Measurements from ENCODE around the gene CDK14. TPM values are rescaled to one million over a fixed set of nuclear protein-coding genes. Genes with fewer than 3 reads are reported as not detected.

The CDK14 gene
- total RNA-seq (2014; rRNA removed; shearing (Covaris generic)), result 5.2 and 9.3 TPM in 2 replicates

DNA sequence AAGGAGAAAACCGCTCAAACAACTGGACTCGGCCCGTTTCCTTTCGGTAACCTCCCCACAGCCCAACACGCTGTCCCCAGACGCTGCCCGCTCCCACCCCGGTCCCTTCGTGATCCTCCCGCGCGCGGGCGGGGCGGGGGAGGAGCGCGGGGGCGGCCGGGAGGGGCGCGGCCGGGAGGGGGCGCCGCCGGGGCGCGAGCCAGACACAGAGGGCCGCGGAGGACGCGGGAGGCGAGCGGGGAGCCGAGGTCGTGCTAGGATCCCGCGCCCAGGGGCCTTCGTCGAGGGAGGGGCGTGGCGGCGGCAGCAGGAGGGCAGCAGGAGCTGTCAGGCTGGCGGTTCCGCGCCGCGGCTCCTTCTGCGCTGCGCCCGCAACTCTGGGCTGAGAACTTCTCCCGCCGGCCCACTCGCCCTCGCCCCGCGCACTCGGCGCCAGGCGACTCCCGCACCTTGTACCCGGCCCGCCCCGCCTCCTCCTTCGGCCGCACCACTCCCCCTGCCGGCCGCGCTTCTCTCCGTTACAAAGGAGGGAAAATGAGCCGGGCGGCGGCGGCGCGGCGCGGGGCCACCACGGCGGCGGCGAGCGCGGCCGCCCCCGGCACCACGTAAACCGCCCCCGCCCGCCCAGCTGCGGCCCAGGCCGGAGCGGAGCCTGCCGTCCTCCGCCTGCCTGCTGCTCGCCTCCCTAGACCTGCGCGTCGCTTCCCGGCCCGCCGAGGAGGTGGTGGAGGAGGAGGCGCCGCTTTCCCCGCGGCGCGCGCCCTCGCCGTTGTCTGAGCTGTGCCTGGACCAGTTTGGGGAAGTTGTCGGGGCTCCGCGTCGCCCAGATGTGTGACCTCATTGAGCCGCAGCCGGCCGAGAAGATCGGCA lies at the start of gene CDK14:
Gene CDK14 (plus strand): TSS at position 521 of the 870 bp plus-strand sequence. CDS start 307 bp downstream, at position 828.
- peak; percentile 49 for DNase-seq (ENCODE audit: low read depth)

- DNase-seq (ENCODE audit: low read depth), result no peak
These were observed 45.1 kb upstream of the CDK14 start for GRCh38 chr7:90551036-90551435.

DNA sequence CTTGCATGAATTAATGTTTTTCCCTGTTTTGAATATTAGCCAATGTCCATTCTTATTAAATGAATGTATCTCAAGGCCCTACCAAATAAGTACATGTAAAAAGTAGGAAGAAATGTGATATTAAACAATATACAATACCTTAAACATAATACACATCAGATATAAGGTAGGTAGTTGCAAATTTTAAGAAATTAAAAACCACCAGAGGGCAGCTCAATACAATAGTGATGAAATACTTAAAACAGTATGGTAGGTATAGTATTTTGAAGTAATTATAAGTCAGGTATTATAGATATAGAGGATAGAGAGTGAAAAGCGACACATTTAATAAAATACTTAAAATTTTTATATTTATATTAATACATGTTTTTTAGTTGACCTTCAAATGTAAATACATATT lies 43.6 kb upstream of the CDK14 start:
- no peak for DNase-seq (ENCODE audit: low read depth)

DNA sequence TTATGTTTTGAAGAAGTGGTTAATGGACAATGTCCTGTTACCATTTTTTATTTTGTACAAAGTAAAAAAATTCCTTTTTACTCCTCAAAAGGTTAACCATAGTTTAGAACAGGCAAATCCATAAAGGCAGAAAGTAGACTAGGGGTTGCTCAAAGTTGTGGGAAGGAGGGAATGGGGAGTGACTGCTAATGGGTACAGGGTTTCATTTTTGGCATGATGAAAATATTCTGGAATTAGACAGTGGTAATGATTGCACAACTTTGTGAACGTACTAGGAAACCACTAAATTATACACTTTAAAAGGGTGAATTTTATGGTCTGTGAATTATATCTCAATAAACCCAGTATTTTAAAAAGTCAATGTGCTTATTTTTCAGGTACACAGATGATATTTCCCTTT lies 35.4 kb upstream of the CDK14 start:
- DNase-seq (ENCODE audit: low read depth), result no peak

DNA sequence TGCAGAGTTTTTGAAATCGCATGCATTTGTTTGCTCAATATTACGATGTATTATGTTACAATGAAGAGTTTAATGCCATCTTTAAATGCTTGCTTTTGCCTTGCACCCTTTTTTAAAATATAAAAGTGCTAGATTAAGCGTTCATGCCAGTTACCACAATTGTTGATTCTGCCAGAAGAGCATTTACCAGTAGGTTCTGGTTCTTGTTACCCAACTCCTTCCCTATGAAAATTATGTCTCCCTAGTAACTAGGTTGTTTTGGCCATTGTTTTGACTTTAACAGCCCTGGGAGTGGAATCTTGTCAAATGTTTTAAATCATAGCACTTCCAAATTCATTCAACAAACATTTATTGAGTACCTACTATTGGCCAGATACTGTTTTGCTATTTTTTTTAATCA lies 32.8 kb upstream of the CDK14 start:
- DNase-seq (ENCODE audit: low read depth), result no peak

- DNase-seq (ENCODE audit: low read depth), result no peak
These were observed 31.7 kb upstream of the CDK14 start for GRCh38 chr7:90564455-90564854.

DNA sequence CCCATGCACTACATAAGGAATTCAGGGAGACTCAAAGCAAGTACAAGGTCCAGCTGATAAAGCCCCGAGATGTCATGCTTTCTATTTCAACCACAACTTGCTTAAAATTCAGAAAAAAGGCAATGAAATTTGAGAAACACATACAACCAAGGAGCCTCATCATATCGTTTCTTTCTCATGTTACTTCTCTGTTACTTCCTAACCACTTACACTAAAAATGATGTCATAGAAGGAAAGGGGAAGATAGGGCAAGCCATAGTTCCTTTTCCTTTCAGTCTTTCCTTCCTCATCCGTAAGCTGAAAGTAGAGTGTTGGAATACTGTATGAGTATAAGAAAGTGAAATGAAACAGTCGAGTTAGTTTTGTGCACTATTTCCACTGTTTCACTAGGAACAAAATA lies 27.9 kb upstream of the CDK14 start:
- no peak for DNase-seq (ENCODE audit: low read depth)

DNA sequence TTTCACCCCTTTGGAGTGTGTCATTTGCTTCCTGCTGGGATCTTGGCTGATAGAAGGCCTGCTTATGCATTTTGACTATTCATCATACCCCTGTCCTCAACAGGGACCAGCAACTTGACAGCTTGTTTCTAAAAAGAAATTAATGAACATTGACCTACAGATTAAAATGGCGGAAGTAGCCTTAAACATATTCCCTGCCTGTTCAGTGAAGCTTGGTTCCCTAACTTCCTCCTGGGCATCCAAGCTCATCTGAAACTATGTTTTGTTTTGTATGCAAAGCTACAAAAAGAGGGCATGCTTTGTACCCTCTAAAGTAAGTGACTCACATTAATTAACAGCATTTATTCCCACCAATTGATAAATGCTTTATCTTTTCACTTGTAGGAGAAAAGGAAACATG lies 26.8 kb upstream of the CDK14 start:
- DNase-seq (ENCODE audit: low read depth), result no peak

- no peak for DNase-seq (ENCODE audit: low read depth)
These were observed 25.7 kb upstream of the CDK14 start for GRCh38 chr7:90570373-90570959.

DNA sequence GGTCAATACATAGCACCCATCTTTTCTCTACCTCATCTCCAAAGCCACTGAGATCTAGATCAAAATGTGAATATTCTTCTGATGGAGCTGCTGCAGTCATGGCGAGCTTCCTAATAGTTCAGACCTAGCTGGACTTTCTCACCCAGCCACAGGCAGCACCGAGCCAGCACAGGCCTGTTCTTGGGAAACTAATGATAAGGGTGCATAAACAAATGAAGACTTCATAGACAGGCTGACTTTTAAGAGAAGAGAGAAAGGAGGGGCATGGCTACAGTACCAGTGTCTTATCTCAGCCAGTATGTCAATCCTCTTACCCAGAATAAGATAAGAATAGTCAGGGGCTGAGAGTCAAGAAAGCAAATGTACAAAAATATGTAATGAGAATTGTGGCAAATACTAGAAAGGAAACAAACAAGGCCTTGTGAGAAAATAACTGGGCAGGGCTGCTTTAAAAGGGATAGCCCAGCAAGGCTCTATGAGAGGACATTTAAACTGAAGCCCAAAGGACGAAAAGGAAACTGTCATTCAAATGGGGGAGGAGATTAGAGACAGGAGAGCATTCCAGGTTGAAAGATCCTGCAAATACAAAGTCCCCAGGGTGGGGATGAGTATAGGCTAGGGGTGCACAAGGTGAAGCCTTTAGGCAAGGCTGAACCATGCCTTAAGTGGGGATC lies 21.8 kb upstream of the CDK14 start:
- DNase-seq (ENCODE audit: low read depth), result no peak

DNA sequence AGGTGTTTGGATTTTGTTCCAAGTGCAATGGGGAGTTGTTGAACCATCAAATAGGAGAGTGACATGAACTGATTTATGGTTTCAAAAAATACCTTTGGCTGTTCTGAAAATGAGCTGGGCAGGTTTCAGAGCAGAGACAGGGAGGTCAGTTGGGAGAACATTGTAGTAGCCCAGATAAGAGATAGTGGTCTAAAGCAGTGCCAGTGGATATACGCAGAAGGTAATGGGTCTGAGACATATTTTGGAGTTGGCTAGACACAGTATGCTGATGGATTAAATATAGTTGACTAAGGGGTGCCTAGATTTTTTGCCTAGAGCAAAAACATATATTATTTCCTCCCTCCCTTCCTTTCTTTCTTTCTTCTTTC lies 21.3 kb upstream of the CDK14 start:
- DNase-seq (ENCODE audit: low read depth), result no peak

- DNase-seq (ENCODE audit: low read depth), result peak; percentile 25
These were observed 16.9 kb upstream of the CDK14 start for GRCh38 chr7:90579181-90579688.

- no peak for DNase-seq (ENCODE audit: low read depth)
These were observed 16.1 kb upstream of the CDK14 start for GRCh38 chr7:90580051-90580450.

GRCh38 chr7:90582164-90582563 lies 14.0 kb upstream of the CDK14 start:
- DNase-seq (ENCODE audit: low read depth), result no peak

DNA sequence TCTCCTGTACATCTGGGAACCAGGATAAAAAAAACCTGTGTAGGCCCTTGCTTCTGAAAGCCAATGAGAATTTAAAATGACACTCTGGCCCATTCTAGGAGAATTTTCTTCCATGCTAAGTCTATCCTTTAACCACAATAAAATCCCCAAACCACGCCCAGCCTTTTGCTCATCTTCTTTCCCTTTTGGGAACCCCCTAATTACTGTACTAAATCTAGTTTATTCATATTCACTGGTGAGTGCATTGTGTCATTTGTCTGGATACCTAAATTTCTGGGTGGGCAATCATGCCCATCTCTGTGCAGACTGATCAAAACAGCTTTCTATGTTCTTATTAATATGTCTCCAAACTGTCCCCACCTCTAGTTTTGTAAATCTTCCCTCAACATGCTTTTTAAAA lies 11.7 kb upstream of the CDK14 start:
- no peak for DNase-seq (ENCODE audit: low read depth)

DNA sequence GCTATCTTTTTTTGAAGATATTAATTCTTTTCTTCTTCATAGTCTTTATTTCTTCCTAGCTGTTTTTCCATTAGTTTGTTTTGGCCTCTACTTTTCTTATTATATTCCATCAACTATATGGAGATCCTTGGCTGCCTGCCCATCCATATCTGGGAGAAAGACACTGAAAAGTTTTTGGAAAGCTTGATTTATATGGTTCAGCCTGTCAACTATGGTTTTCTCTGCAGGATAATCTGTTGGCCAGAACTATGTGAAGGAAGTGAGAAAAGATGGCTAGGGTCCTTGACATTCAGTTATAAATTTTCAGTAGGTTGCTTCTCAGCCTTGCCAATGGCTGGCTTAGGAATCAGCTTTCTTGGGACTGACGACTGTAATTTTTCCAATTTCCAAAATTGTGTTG lies 10.0 kb upstream of the CDK14 start:
- DNase-seq (ENCODE audit: low read depth), result no peak

- DNase-seq (ENCODE audit: low read depth), result no peak
These were observed 8.4 kb upstream of the CDK14 start for GRCh38 chr7:90587766-90588165.

GRCh38 chr7:90592033-90592432 lies 4.1 kb upstream of the CDK14 start:
- no peak for DNase-seq (ENCODE audit: low read depth)

DNA sequence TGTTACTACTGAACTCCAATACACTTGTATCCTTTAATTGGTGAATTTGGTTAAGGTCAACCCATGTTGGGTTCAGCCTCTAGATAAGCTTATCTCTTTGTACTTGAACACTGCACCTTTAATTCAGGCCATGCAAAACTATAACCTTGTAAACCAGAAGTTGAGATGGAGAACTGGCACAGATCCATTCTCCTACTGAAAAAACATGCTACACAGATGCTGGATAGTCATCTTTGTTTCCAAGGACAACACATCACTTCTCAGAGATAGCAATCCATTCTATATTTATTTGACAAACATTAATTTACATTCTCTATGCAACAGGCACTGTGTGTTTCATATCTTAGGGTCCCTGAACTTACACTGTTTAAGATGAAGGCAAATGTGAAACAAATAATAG lies 2.9 kb upstream of the CDK14 start:
- no peak for DNase-seq (ENCODE audit: low read depth)

DNA sequence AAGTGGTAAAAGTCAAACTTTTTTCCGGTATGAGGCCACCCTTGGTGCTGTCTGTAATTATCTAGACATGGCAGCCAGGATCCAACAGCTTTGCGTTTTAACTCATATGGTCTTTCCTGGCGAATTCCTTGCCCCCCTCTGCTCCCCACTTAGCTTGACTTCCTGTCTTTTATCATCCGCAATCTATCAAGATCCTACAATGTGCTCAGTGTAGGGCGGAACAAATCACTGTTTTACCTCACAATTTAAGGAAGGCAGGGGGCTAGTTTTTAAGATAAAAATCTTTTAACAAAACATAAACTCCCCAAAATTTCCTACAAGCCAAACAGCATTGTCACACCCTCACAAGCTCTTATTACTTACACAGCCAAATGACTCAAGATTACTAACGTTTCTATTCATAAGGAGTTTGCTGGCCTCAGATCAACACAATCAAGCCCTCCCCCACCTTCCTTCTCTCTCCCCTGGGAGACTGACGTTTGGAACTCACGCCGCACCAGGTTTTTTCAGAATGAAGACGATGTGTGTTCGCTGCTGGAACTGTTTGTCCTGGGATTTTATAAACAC lies 1.3 kb upstream of the CDK14 start:
- peak; percentile 73 for DNase-seq (ENCODE audit: low read depth)

- no peak for DNase-seq (ENCODE audit: low read depth)
These were observed 750 bp upstream of the CDK14 start for GRCh38 chr7:90595342-90595800.
